ENCODE results near the gene WAPL. TPM values are rescaled to one million over a fixed set of nuclear protein-coding genes. Genes with fewer than 3 reads are reported as not detected.

WAPL gene
- total and polyA plus RNA-seq, 2 of the 8 experiments (the other 6 are each of a cell fraction or from before 2014, with no cell fraction given) = 12.8 to 48.1 TPM

GRCh38 chr10:86399879-86400704 is 121.5 kb downstream of the WAPL start (continued):
- TF ChIP-seq RNF2 (IDR thresholded peaks at IDR 0.05; ENCODE audit: borderline replicate concordance, low read depth, low read length, missing control alignments, poor library complexity, severe bottlenecking) (no peak), TAF7 (optimal IDR thresholded peaks at IDR 0.05; ENCODE audit: borderline replicate concordance, low read depth, low read length) (no peak), KDM5A (IDR thresholded peaks at IDR 0.05; ENCODE audit: low read length) (no peak), CTBP2 (IDR thresholded peaks at IDR 0.05; ENCODE audit: borderline replicate concordance, insufficient read depth, insufficient read length, low read length) (peak; percentile 28), CBX5 (IDR thresholded peaks at IDR 0.05; ENCODE audit: low read depth, low read length) (no peak), SIRT6 (IDR thresholded peaks at IDR 0.05; ENCODE audit: low read length) (no peak), RAD21 (IDR thresholded peaks at IDR 0.05 in 1 of 2, conservative IDR thresholded peaks at IDR 0.05 in 1 of 2; ENCODE audit: low read depth in 2 of 2, low read length in 2 of 2) (peak; percentile 87 to 91), EGR1 (IDR thresholded peaks at IDR 0.05; ENCODE audit: borderline replicate concordance, low read depth, low read length) (no peak), GABPA (IDR thresholded peaks at IDR 0.05; ENCODE audit: borderline replicate concordance, insufficient read depth, low read length) (no peak; the same call in 1 of the 2 replicates), TEAD4 (IDR thresholded peaks at IDR 0.05; ENCODE audit: low read depth, low read length) (peak; percentile 91)

Data from H1 (cell line).